Articular chondrocyte of knee joint (primary cell): ENCODE measurements around the gene PLA2G6. TPM values are rescaled to one million over a fixed set of nuclear protein-coding genes. Genes with fewer than 3 reads are reported as not detected.

Experiments
- small RNA-seq: library from RNA; depleted of rRNA; stranded (forward); fragments of <200 nt; gene quantifications from one replicate; pipeline ENCODE3, GENCODE V24; 2012
- total RNA-seq: library from RNA; depleted of rRNA; stranded (reverse); fragments of >200 nt; gene quantifications from 2 replicates; pipeline ENCODE4 v1.2.3, GENCODE V29; 2012

PLA2G6 gene
- 10.3 and 13.6 TPM in 2 replicates for total RNA-seq

GRCh38 chr22:38181453-38182200 lies at the start of gene PLA2G6:
PLA2G6 (minus strand) TSS chr22:38181830; CDS start chr22:38169426, 12,404 bp downstream.

GRCh38 chr22:38201711-38202436 lies 20.2 kb upstream of the PLA2G6 start, which contains the start of gene MAFF:
MAFF (plus strand) TSS chr22:38201994; CDS start chr22:38213854, 11,860 bp downstream.

GRCh38 chr22:38110008-38110862 lies 71.4 kb downstream of the PLA2G6 start, which contains the start of gene BAIAP2L2:
BAIAP2L2 (minus strand) TSS chr22:38110684; CDS start chr22:38110525, 159 bp downstream.

GRCh38 chr22:38083931-38084631 lies 97.5 kb downstream of the PLA2G6 start, which contains the start of gene SLC16A8:
SLC16A8 (minus strand) TSS chr22:38084184; CDS start chr22:38082873, 1,311 bp downstream.

Small RNA genes within 50 kb of the gene (small RNA-seq; reads per million reads assigned to genes)
- gene RN7SL704P, result not detected

Other genes with a start within 250 kb of the PLA2G6 start
- 0.43 and 0.52 TPM in 2 replicates for gene C22orf23, start 228.2 kb downstream of the PLA2G6 start, total RNA-seq
- gene POLR2F, start 228.1 kb downstream of the PLA2G6 start, total RNA-seq, result 11.9 and 17.5 TPM in 2 replicates
- not detected in 2 replicates for gene SOX10, start 197.3 kb downstream of the PLA2G6 start, total RNA-seq
- 6.7 and 7.7 TPM in 2 replicates for gene PICK1, start 124.4 kb downstream of the PLA2G6 start, total RNA-seq
- under 0.01 and 0.26 TPM in 2 replicates for gene SLC16A8, start 97.6 kb downstream of the PLA2G6 start, total RNA-seq
- 0.65 and 0.78 TPM in 2 replicates for gene BAIAP2L2, start 71.1 kb downstream of the PLA2G6 start, total RNA-seq
- gene MAFF, start 20.2 kb upstream of the PLA2G6 start, total RNA-seq, result 14.8 and 40.6 TPM in 2 replicates
- 34.4 and 35.1 TPM in 2 replicates for gene TMEM184B, start 91.2 kb upstream of the PLA2G6 start, total RNA-seq
- gene CSNK1E, start 135.6 kb upstream of the PLA2G6 start, total RNA-seq, result 84.9 and 97.3 TPM in 2 replicates